Left lobe of liver (tissue), 2 donors: ENCODE results near the gene CNST. TPM values are rescaled to one million over a fixed set of nuclear protein-coding genes. Genes with fewer than 3 reads are reported as not detected.
A peak's percentile ranks its signal among the peaks of the same experiment; 100 is the strongest.

Source experiments
- ATAC-seq: fragments of 200-7000 bp; cut with Tn5 transposase; one replicate; pipeline ENCODE4 v1.9.1; 2020; ENCODE audit warnings: mild to moderate bottlenecking, moderate library complexity
- DNase-seq: peaks from one replicate; pipeline ENCODE4 v3.0.0-alpha.2; 2020; ENCODE audit warnings: low spot score
- total RNA-seq: library from RNA; stranded (reverse); gene quantifications from one replicate; pipeline ENCODE4 v1.2.1, GENCODE V29; 2021
- donor health status: DM: no; HTN: no; CAD: no; lungs with moderate emphysema.
- donor health status: DM: no; HTN: yes; CAD: no.

CNST gene
- 16.5 TPM for total RNA-seq

- peak; percentile 97 for ATAC-seq
- DNase-seq = peak; percentile 99
Measured at GRCh38 chr1:246566128-246566812, at the start of gene CNST, which contains the start of gene TFB2M. CNST (plus strand) TSS chr1:246566456; CDS start chr1:246591563, 25,107 bp downstream. TFB2M (minus strand) TSS chr1:246566261; CDS start chr1:246566138, 123 bp downstream.

GRCh38 chr1:246517391-246517790, 48.9 kb upstream of the CNST start:
- DNase-seq = no peak
- ATAC-seq = no peak

- ATAC-seq (no peak), DNase-seq (no peak)
Measured at GRCh38 chr1:246518456-246519205, 47.6 kb upstream of the CNST start.

GRCh38 chr1:246519514-246519913, 46.7 kb upstream of the CNST start:
- DNase-seq = no peak
- ATAC-seq = no peak

GRCh38 chr1:246526380-246526779, 39.9 kb upstream of the CNST start:
- DNase-seq = no peak
- ATAC-seq = no peak

- DNase-seq (no peak), ATAC-seq (no peak)
Measured at GRCh38 chr1:246526915-246527314, 39.3 kb upstream of the CNST start.

- ATAC-seq = peak; percentile 26
- no peak for DNase-seq
Measured at GRCh38 chr1:246527402-246528088, 38.7 kb upstream of the CNST start.

- ATAC-seq (no peak), DNase-seq (no peak)
Measured at GRCh38 chr1:246528933-246529731, 37.1 kb upstream of the CNST start.

- ATAC-seq (no peak), DNase-seq (no peak)
Measured at GRCh38 chr1:246530482-246530881, 35.8 kb upstream of the CNST start.

- no peak for ATAC-seq
- DNase-seq = no peak
Measured at GRCh38 chr1:246532519-246532918, 33.7 kb upstream of the CNST start.

GRCh38 chr1:246533371-246533905, 32.8 kb upstream of the CNST start:
- ATAC-seq (no peak), DNase-seq (no peak)

- DNase-seq = no peak
- ATAC-seq = no peak
Measured at GRCh38 chr1:246534114-246534513, 32.1 kb upstream of the CNST start.

- no peak for ATAC-seq
- no peak for DNase-seq
Measured at GRCh38 chr1:246537441-246537840, 28.8 kb upstream of the CNST start.

GRCh38 chr1:246537887-246538286, 28.4 kb upstream of the CNST start:
- ATAC-seq (no peak), DNase-seq (no peak)

- DNase-seq = no peak
- no peak for ATAC-seq
Measured at GRCh38 chr1:246540738-246541491, 25.3 kb upstream of the CNST start.

GRCh38 chr1:246544001-246544400, 22.3 kb upstream of the CNST start:
- ATAC-seq (no peak), DNase-seq (no peak)

GRCh38 chr1:246549665-246550064, 16.6 kb upstream of the CNST start:
- DNase-seq = no peak
- ATAC-seq = peak; percentile 68

GRCh38 chr1:246550402-246550801, 15.9 kb upstream of the CNST start:
- DNase-seq = no peak

GRCh38 chr1:246552110-246552509, 14.1 kb upstream of the CNST start:
- peak; percentile 63 for ATAC-seq
- DNase-seq = no peak

More at GRCh38 chr1:246550402-246550801, 15.9 kb upstream of the CNST start:
- peak; percentile 66 for ATAC-seq

GRCh38 chr1:246554201-246554600, 12.1 kb upstream of the CNST start:
- DNase-seq = no peak
- ATAC-seq = no peak
